Activated naive CD4-positive, alpha-beta T cell treated with anti-CD3 and anti-CD28 coated beads for 36 hours (primary cell): ENCODE measurements around the gene OTULIN. TPM values are rescaled to one million over a fixed set of nuclear protein-coding genes. Genes with fewer than 3 reads are reported as not detected.

Experiments
- CTCF ChIA-PET: fragments of 350-600 bp; sonication (Branson Sonifier 250); formaldehyde crosslinking; loops from one replicate; lab custom pipeline; 2021; ENCODE audit warnings: antibody characterized with exemption; lab: Charles Lee
- DNase-seq: peaks from one replicate; pipeline ENCODE4 v3.0.0-alpha.2; 2020
- H3K27ac Mint-ChIP-seq: one replicate; pipeline ENCODE4 v1.8.0; 2021; ENCODE audit warnings: mild to moderate bottlenecking, mixed read lengths
- H3K27me3 Mint-ChIP-seq: one replicate; pipeline ENCODE4 v1.8.0; 2021; ENCODE audit warnings: low read depth, mixed read lengths
- H3K36me3 Mint-ChIP-seq: one replicate; pipeline ENCODE4 v1.8.0; 2021; ENCODE audit warnings: low read depth, mixed read lengths
- H3K4me1 Mint-ChIP-seq: one replicate; pipeline ENCODE4 v1.8.0; 2021; ENCODE audit warnings: low read depth, mixed read lengths
- H3K4me3 Mint-ChIP-seq: one replicate; pipeline ENCODE4 v1.8.0; 2021; ENCODE audit warnings: mild to moderate bottlenecking, moderate library complexity, mixed read lengths
- H3K9me3 Mint-ChIP-seq: one replicate; pipeline ENCODE4 v1.8.0; 2021; ENCODE audit warnings: mixed read lengths
- intact Hi-C: fragments of 100-400 bp; cut with micrococcal nuclease; formaldehyde crosslinking; loops from one replicate; pipeline ENCODE4 v1.15.1; 2023
- total RNA-seq, 2 experiments: library from RNA; stranded (reverse); gene quantifications; one replicate each; pipeline ENCODE4 v1.2.3, GENCODE V29; 2021

The OTULIN gene
- total RNA-seq, 2 experiments from 2014 or later = 46.4 to 48.0 TPM

DNA sequence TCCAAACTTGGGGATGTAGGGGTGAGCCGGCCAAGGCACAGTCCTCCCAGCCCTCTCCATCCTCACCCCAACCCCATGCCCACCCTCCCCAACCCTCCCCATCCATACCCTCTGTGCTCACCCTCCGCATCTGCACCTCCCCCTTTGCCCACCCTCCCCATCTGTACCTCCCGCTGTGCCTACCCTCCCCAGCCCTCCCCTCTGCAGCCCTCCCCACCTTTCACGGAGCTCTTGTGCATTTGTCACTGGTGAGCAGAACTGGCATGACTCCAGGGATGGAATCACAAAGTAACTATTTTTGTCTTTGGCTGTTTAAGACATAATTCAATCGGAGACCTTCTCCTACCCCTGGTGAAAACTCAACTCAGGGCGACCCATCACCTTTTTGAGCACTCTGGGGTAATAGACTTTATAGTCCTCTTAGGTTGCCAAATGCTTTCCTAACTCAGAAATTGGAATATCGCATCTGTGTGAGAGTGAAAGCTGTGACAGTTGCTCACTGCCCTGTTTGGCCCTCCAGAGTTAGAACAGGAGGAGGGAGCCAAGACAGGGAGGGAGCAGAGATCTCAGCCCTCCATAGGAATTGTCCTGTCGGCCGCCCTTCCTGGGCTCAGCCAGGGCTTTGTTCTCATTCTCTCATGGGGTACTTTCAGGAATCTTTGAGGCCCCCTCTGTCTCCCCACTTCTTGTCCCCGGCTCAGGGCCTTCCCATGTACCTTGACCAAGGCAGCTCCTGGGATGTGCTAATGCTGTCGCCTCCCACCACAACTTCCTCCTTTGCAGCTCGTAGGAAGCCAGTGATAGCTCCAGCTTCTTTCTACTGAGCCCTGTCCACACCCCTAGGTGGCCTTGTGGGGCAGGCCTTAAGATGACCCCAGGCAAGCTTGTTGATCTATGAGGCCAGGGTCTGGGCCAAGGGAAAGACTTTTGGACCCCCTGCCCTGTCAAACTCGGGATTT lies 36.2 kb downstream of the OTULIN start:
- intact Hi-C loops = no loop called here
- Mint-ChIP-seq H3K27ac (no peak overlapping the region), H3K4me3 (no peak overlapping the region), H3K4me1 (peaks cover 68% of the 10 kb centered on the region), H3K27me3 (no peaks in the 10 kb centered on the region), H3K36me3 (peaks cover 70% of the 10 kb centered on the region), H3K9me3 (no peaks in the 10 kb centered on the region)
- DNase-seq = no peak
- CTCF ChIA-PET = no interaction called here

- CTCF ChIA-PET = no interaction called here
Measured at GRCh38 chr5:14701556-14701955, 37.0 kb downstream of the OTULIN start.

GRCh38 chr5:14702238-14702839 lies 37.8 kb downstream of the OTULIN start:
- peaks cover 63% of the 10 kb centered on the region for H3K36me3 Mint-ChIP-seq
- intact Hi-C loops = no loop called here
- H3K9me3 Mint-ChIP-seq = no peaks in the 10 kb centered on the region
- H3K27me3 Mint-ChIP-seq = no peaks in the 10 kb centered on the region
- peak overlapping the region; percentile 24 for H3K27ac Mint-ChIP-seq
- no peak overlapping the region for H3K4me3 Mint-ChIP-seq
- CTCF ChIA-PET = interaction anchor here (0.5 to 2.2 kb wide), 5 partner anchors 17 to 349 kb away, joined by 3 to 7 read pairs (median 4); no protein-coding TSS in a partner anchor
- no peak for DNase-seq
- H3K4me1 Mint-ChIP-seq = peaks cover 84% of the 10 kb centered on the region

More at GRCh38 chr5:14701556-14701955, 37.0 kb downstream of the OTULIN start:
- no peak for DNase-seq
- Mint-ChIP-seq H3K36me3 (peaks cover 65% of the 10 kb centered on the region), H3K9me3 (no peaks in the 10 kb centered on the region), H3K27me3 (no peaks in the 10 kb centered on the region), H3K4me1 (peaks cover 76% of the 10 kb centered on the region), H3K4me3 (no peak overlapping the region), H3K27ac (peak overlapping the region; percentile 24)
- intact Hi-C loops = no loop called here

GRCh38 chr5:14705556-14705955 lies 41.0 kb downstream of the OTULIN start:
- Mint-ChIP-seq H3K4me1 (peaks cover 85% of the 10 kb centered on the region), H3K9me3 (no peaks in the 10 kb centered on the region), H3K27ac (peak overlapping the region; percentile 94), H3K27me3 (no peaks in the 10 kb centered on the region), H3K36me3 (peaks cover 71% of the 10 kb centered on the region), H3K4me3 (no peak overlapping the region)
- DNase-seq = no peak
- intact Hi-C loops = no loop called here
- CTCF ChIA-PET = interaction anchor here (1.1 to 1.6 kb wide), 2 partner anchors 20 to 38 kb away, joined by 3 read pairs; no protein-coding TSS in a partner anchor

GRCh38 chr5:14706615-14707021 lies 42.1 kb downstream of the OTULIN start:
- intact Hi-C loops = loop anchor here (1.0 to 2.0 kb wide), 8 partner anchors 21 to 563 kb away; partner anchors contain the start of genes ANKH, OTULIN and TRIO
- Mint-ChIP-seq H3K4me1 (peaks cover 75% of the 10 kb centered on the region), H3K36me3 (peaks cover 71% of the 10 kb centered on the region), H3K4me3 (peak overlapping the region; percentile 18), H3K9me3 (no peaks in the 10 kb centered on the region), H3K27me3 (no peaks in the 10 kb centered on the region), H3K27ac (peak overlapping the region; percentile 94)
- peak; percentile 46 for DNase-seq
- CTCF ChIA-PET = interaction anchor here (2.3 to 3.3 kb wide), 2 partner anchors 20 to 22 kb away, joined by 10 to 16 read pairs; no protein-coding TSS in a partner anchor

- CTCF ChIA-PET = interaction anchor here (0.6 to 3.3 kb wide), 7 partner anchors 19 to 331 kb away, joined by 3 to 16 read pairs (median 5); no protein-coding TSS in a partner anchor
Measured at GRCh38 chr5:14707811-14708390, 43.4 kb downstream of the OTULIN start.

GRCh38 chr5:14708551-14708950 lies 44.0 kb downstream of the OTULIN start:
- H3K4me1 Mint-ChIP-seq = peaks cover 55% of the 10 kb centered on the region

More at GRCh38 chr5:14707811-14708390, 43.4 kb downstream of the OTULIN start:
- Mint-ChIP-seq H3K4me3 (no peak overlapping the region), H3K27ac (peak overlapping the region; percentile 94), H3K4me1 (peaks cover 62% of the 10 kb centered on the region), H3K9me3 (no peaks in the 10 kb centered on the region), H3K36me3 (peaks cover 72% of the 10 kb centered on the region), H3K27me3 (no peaks in the 10 kb centered on the region)
- intact Hi-C loops = loop anchor here (2.0 kb wide), 1 partner anchor 285 kb away; no protein-coding TSS in a partner anchor
- no peak for DNase-seq

GRCh38 chr5:14710313-14710994 lies 45.9 kb downstream of the OTULIN start:
- intact Hi-C loops = no loop called here

More at GRCh38 chr5:14708551-14708950, 44.0 kb downstream of the OTULIN start:
- H3K27me3 Mint-ChIP-seq = no peaks in the 10 kb centered on the region
- H3K27ac Mint-ChIP-seq = peak overlapping the region; percentile 94
- H3K9me3 Mint-ChIP-seq = no peaks in the 10 kb centered on the region
- DNase-seq = no peak
- H3K4me3 Mint-ChIP-seq = no peak overlapping the region
- peaks cover 68% of the 10 kb centered on the region for H3K36me3 Mint-ChIP-seq
- CTCF ChIA-PET = interaction anchor here (0.6 to 3.3 kb wide), 9 partner anchors 18 to 600 kb away, joined by 3 to 16 read pairs (median 5); no protein-coding TSS in a partner anchor
- intact Hi-C loops = no loop called here

GRCh38 chr5:14712131-14712530 lies 47.6 kb downstream of the OTULIN start:
- H3K4me3 Mint-ChIP-seq = no peak overlapping the region
- no peaks in the 10 kb centered on the region for H3K27me3 Mint-ChIP-seq
- CTCF ChIA-PET = interaction anchor here (1.3 to 1.4 kb wide), 2 partner anchors 13 to 291 kb away, joined by 3 to 4 read pairs; no protein-coding TSS in a partner anchor
- peaks cover 58% of the 10 kb centered on the region for H3K36me3 Mint-ChIP-seq
- intact Hi-C loops = no loop called here
- peaks cover 23% of the 10 kb centered on the region for H3K4me1 Mint-ChIP-seq
- no peaks in the 10 kb centered on the region for H3K9me3 Mint-ChIP-seq
- DNase-seq = no peak
- H3K27ac Mint-ChIP-seq = no peak overlapping the region

More at GRCh38 chr5:14710313-14710994, 45.9 kb downstream of the OTULIN start:
- Mint-ChIP-seq H3K27me3 (no peaks in the 10 kb centered on the region), H3K36me3 (peaks cover 64% of the 10 kb centered on the region), H3K9me3 (no peaks in the 10 kb centered on the region), H3K4me3 (no peak overlapping the region), H3K27ac (peak overlapping the region; percentile 60), H3K4me1 (peaks cover 38% of the 10 kb centered on the region)
- no peak for DNase-seq
- CTCF ChIA-PET = no interaction called here

- Mint-ChIP-seq H3K9me3 (no peaks in the 10 kb centered on the region), H3K36me3 (peaks cover 57% of the 10 kb centered on the region), H3K27ac (no peak overlapping the region), H3K4me3 (no peak overlapping the region), H3K27me3 (no peaks in the 10 kb centered on the region), H3K4me1 (peaks cover 20% of the 10 kb centered on the region)
- DNase-seq = no peak
- intact Hi-C loops = no loop called here
- CTCF ChIA-PET = interaction anchor here (0.8 to 1.4 kb wide), 3 partner anchors 12 to 290 kb away, joined by 3 to 4 read pairs (median 3); no protein-coding TSS in a partner anchor
Measured at GRCh38 chr5:14712666-14713065, 48.1 kb downstream of the OTULIN start.
